Fibroblast of villous mesenchyme (primary cell): Measurements from ENCODE around the gene KRT12. TPM values are rescaled to one million over a fixed set of nuclear protein-coding genes. Genes with fewer than 3 reads are reported as not detected.

Experiments
- DNase-seq: peaks from one replicate; pipeline ENCODE4 v3.0.0-alpha.2; 2010; ENCODE audit warnings: low read depth
- H3K4me3 ChIP-seq: 2 replicates; pipeline ENCODE4 v1.5.1; 2011; ENCODE audit warnings: low read depth, mild to moderate bottlenecking, low read length
- CTCF ChIP-seq: IDR thresholded peaks from 2 replicates; pipeline ENCODE4 v1.5.1; 2012; ENCODE audit warnings: low read depth, mild to moderate bottlenecking, low read length; ENCODE audit not compliant: insufficient read depth
- total RNA-seq: library from RNA; depleted of rRNA; stranded (reverse); fragments of >200 nt; gene quantifications from 2 replicates; pipeline ENCODE4 v1.2.3, GENCODE V29; 2012

KRT12 gene
- total RNA-seq, 1 donor: not detected

- TF ChIP-seq CTCF: no peak
- no peak for DNase-seq
These were observed 33.1 kb downstream of the KRT12 start for GRCh38 chr17:40833882-40834281.

GRCh38 chr17:40832840-40833239 is 34.2 kb downstream of the KRT12 start:
- no peak overlapping the region for H3K4me3 ChIP-seq
- no peak for DNase-seq
- TF ChIP-seq CTCF: no peak

More at GRCh38 chr17:40833882-40834281, 33.1 kb downstream of the KRT12 start:
- H3K4me3 ChIP-seq: no peak overlapping the region

- DNase-seq: no peak
- H3K4me3 ChIP-seq: no peak overlapping the region
- TF ChIP-seq CTCF: no peak
These were observed 36.8 kb downstream of the KRT12 start for GRCh38 chr17:40830085-40830776.

GRCh38 chr17:40828454-40829044 is 38.5 kb downstream of the KRT12 start:
- no peak overlapping the region for H3K4me3 ChIP-seq
- no peak for TF ChIP-seq CTCF
- DNase-seq: no peak

- H3K4me3 ChIP-seq: no peak overlapping the region
- TF ChIP-seq CTCF: no peak
- peak; percentile 10 for DNase-seq
These were observed 39.1 kb downstream of the KRT12 start for GRCh38 chr17:40827746-40828453.

- no peak for DNase-seq
- no peak for TF ChIP-seq CTCF
- H3K4me3 ChIP-seq: no peak overlapping the region
These were observed 41.4 kb downstream of the KRT12 start for GRCh38 chr17:40825599-40825998.
